Left lobe of liver (tissue), 2 donors: Measurements from ENCODE around the gene ZNF821. TPM values are rescaled to one million over a fixed set of nuclear protein-coding genes. Genes with fewer than 3 reads are reported as not detected.
"Not testable (repeated sequence)": the region's sequence is repeated elsewhere in the genome, so short reads cannot be mapped to it uniquely, and the experiment has no call there.

Source experiments
- ATAC-seq: fragments of 200-7000 bp; cut with Tn5 transposase; one replicate; pipeline ENCODE4 v1.9.1; 2020; ENCODE audit warnings: mild to moderate bottlenecking, moderate library complexity
- DNase-seq: peaks from one replicate; pipeline ENCODE4 v3.0.0-alpha.2; 2020; ENCODE audit warnings: low spot score
- total RNA-seq: library from RNA; stranded (reverse); gene quantifications from one replicate; pipeline ENCODE4 v1.2.1, GENCODE V29; 2021
- donor health status: DM: no; HTN: no; CAD: no; lungs with moderate emphysema.
- donor health status: DM: no; HTN: yes; CAD: no.

The ZNF821 gene
- total RNA-seq, 1 donor from 2014 or later, result 2.4 TPM

GRCh38 chr16:71811261-71811803 is 72.7 kb downstream of the ZNF821 start:
- ATAC-seq (no peak), DNase-seq (no peak)

- DNase-seq, ATAC-seq: not testable (repeated sequence)
These were observed 73.8 kb downstream of the ZNF821 start for GRCh38 chr16:71810155-71810530.

Other genes with a start within 250 kb of the ZNF821 start
- gene PHLPP2, start 159.5 kb downstream of the ZNF821 start, total RNA-seq, result 2.6 TPM
- gene AP1G1, start 75.3 kb downstream of the ZNF821 start, total RNA-seq, result 51.9 TPM
- gene ATXN1L, start 38.2 kb downstream of the ZNF821 start, total RNA-seq, result 10.0 TPM
- 56.2 TPM for gene IST1, start 11.3 kb upstream of the ZNF821 start, total RNA-seq
- gene PKD1L3, start 116.2 kb upstream of the ZNF821 start, total RNA-seq, result 0.88 TPM
- gene DHODH, start 124.6 kb upstream of the ZNF821 start, total RNA-seq, result 28.4 TPM
- gene HP, start 170.3 kb upstream of the ZNF821 start, total RNA-seq, result 47,876 TPM
- 110 TPM for gene HPR, start 179.0 kb upstream of the ZNF821 start, total RNA-seq
- gene TXNL4B, start 209.4 kb upstream of the ZNF821 start, total RNA-seq, result 9.6 TPM
- gene DHX38, start 209.7 kb upstream of the ZNF821 start, total RNA-seq, result 26.4 TPM